Measurements from ENCODE around the gene NOTO.
A peak's percentile ranks its signal among the peaks of the same experiment; 100 is the strongest.
"Not testable (repeated sequence)": the region's sequence is repeated elsewhere in the genome, so short reads cannot be mapped to it uniquely, and the experiment has no call there.

Gene NOTO

DNA sequence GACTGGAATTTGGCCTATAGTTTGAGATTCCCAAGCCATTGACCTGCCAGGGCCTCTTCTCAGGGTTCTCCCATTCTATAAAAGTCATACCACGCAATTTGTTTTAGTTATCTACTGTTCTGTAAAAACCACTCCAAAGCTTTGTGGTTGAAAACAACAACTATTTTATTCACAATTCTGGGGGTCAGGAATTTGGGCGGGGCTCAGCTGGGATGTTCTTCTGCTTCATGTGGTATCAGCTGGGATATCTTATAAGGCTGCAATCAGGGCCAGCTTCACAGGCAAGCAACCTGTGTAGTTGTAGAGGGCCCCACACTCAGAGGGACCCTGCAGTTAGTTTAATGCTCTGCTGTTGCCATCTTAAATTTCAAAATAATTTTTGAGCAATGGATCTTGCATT lies 16.4 kb upstream of the NOTO start:
- H3K9ac ChIP-seq (ENCODE audit: low read length), result no peak overlapping the region
- no peak overlapping the region for H3K18ac ChIP-seq (ENCODE audit: low read length)
- no peak overlapping the region for H4K8ac ChIP-seq (ENCODE audit: low read depth, low read length)
- H3K36me3 ChIP-seq (ENCODE audit: control insufficient read depth, insufficient read depth, low read length), result no peaks in the 10 kb centered on the region
- H2BK15ac ChIP-seq (replicated peaks; ENCODE audit: low read depth), result no peak overlapping the region
- no peak for DNase-seq
- no peak overlapping the region for H3K56ac ChIP-seq (ENCODE audit: low read length)
- H2BK120ac ChIP-seq (ENCODE audit: low read depth, low read length), result no peak overlapping the region
- no peaks in the 10 kb centered on the region for H3K79me1 ChIP-seq (ENCODE audit: low read length)
- H3K4me2 ChIP-seq (ENCODE audit: low read length), result no peak overlapping the region
- no peak overlapping the region for H3K4me3 ChIP-seq (ENCODE audit: low read length)
- no peaks in the 10 kb centered on the region for H3K4me1 ChIP-seq (ENCODE audit: control insufficient read depth, low read depth, low read length)
- H3K27me3 ChIP-seq (ENCODE audit: insufficient read depth, low read length, poor library complexity), result no peaks in the 10 kb centered on the region
- H2BK5ac ChIP-seq (ENCODE audit: low read length), result no peak overlapping the region
- no peak overlapping the region for H3K23ac ChIP-seq (ENCODE audit: low read length)
- H3K4ac ChIP-seq (ENCODE audit: low read depth, low read length), result no peak overlapping the region
- no peak overlapping the region for H4K5ac ChIP-seq (ENCODE audit: low read length)
- WGBS (ENCODE audit: extremely low coverage, insufficient coverage, low lambda C conversion rate), result no CpG with 5 or more reads among the region's 2 CpGs
- H2AK5ac ChIP-seq (ENCODE audit: low read length), result no peak overlapping the region
- no peaks in the 10 kb centered on the region for H3K79me2 ChIP-seq (ENCODE audit: control insufficient read depth, insufficient read depth, low read length)
- H3K27ac ChIP-seq (ENCODE audit: low read depth, low read length), result no peak overlapping the region

DNA sequence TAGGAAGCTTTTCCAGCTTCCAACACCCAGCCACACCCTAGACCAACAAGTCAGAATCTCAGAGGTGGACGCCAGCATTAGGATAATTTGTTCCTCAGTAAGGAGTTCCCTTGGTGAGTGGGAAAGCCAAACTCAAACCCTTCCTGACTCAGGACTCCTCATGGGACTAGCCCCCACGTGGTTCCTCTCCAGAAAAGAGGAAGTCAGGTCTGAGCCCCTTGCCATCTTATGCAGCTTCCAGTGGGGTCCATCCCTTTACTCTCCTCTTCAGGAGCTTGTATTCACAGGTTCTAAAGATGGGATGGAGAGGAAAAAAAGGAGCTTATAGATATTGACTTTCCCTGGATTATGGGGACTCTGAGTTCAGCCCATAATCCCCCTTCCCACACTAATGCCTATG lies 14.8 kb upstream of the NOTO start:
- Histone ChIP-seq H3K79me1 (ENCODE audit: low read length) (no peaks in the 10 kb centered on the region), H2AK5ac (ENCODE audit: low read length) (no peak overlapping the region), H3K4me2 (ENCODE audit: low read length) (no peak overlapping the region), H3K18ac (ENCODE audit: low read length) (no peak overlapping the region), H3K56ac (ENCODE audit: low read length) (no peak overlapping the region), H2BK15ac (replicated peaks; ENCODE audit: low read depth) (no peak overlapping the region), H3K4me1 (ENCODE audit: control insufficient read depth, low read depth, low read length) (no peaks in the 10 kb centered on the region), H3K9ac (ENCODE audit: low read length) (no peak overlapping the region), H3K4me3 (ENCODE audit: low read length) (no peak overlapping the region), H3K27ac (ENCODE audit: low read depth, low read length) (no peak overlapping the region), H2BK5ac (ENCODE audit: low read length) (no peak overlapping the region), H3K36me3 (ENCODE audit: control insufficient read depth, insufficient read depth, low read length) (no peaks in the 10 kb centered on the region), H3K27me3 (ENCODE audit: insufficient read depth, low read length, poor library complexity) (no peaks in the 10 kb centered on the region), H3K79me2 (ENCODE audit: control insufficient read depth, insufficient read depth, low read length) (no peaks in the 10 kb centered on the region), H3K23ac (ENCODE audit: low read length) (no peak overlapping the region), H3K4ac (ENCODE audit: low read depth, low read length) (no peak overlapping the region), H4K5ac (ENCODE audit: low read length) (no peak overlapping the region), H2BK120ac (ENCODE audit: low read depth, low read length) (no peak overlapping the region), H4K8ac (ENCODE audit: low read depth, low read length) (no peak overlapping the region)
- no peak for DNase-seq
- WGBS (ENCODE audit: extremely low coverage, insufficient coverage, low lambda C conversion rate), result no CpG with 5 or more reads among the region's 2 CpGs

DNA sequence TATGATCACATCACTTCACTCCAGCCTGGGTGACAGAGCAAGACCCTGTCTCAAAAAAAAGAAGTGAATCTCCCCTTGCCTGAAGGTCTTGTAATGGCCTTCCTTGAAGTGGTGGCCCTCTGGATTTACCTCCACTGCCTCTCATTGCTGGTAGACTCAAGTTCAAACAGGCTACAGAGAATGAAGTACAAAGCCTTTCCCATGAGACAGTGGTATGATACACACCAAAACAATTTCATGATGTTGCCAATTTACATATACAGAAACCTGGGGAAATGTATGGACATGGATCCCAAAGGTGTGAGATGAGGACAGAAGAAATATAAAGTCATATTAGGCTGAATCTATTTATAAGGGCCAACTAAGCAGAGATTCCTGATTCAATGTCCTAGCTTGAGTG lies 4.8 kb upstream of the NOTO start:
- Histone ChIP-seq H3K79me1 (ENCODE audit: low read length) (no peaks in the 10 kb centered on the region), H2BK15ac (replicated peaks; ENCODE audit: low read depth) (no peak overlapping the region), H4K5ac (ENCODE audit: low read length) (no peak overlapping the region), H3K23ac (ENCODE audit: low read length) (no peak overlapping the region), H3K18ac (ENCODE audit: low read length) (no peak overlapping the region), H3K4me1 (ENCODE audit: control insufficient read depth, low read depth, low read length) (no peaks in the 10 kb centered on the region), H4K8ac (ENCODE audit: low read depth, low read length) (no peak overlapping the region), H3K9ac (ENCODE audit: low read length) (no peak overlapping the region), H3K4me2 (ENCODE audit: low read length) (no peak overlapping the region), H3K27me3 (ENCODE audit: insufficient read depth, low read length, poor library complexity) (no peaks in the 10 kb centered on the region), H3K27ac (ENCODE audit: low read depth, low read length) (no peak overlapping the region), H3K79me2 (ENCODE audit: control insufficient read depth, insufficient read depth, low read length) (no peaks in the 10 kb centered on the region), H3K4ac (ENCODE audit: low read depth, low read length) (no peak overlapping the region), H3K4me3 (ENCODE audit: low read length) (no peak overlapping the region), H2AK5ac (ENCODE audit: low read length) (no peak overlapping the region), H2BK120ac (ENCODE audit: low read depth, low read length) (no peak overlapping the region), H3K36me3 (ENCODE audit: control insufficient read depth, insufficient read depth, low read length) (no peaks in the 10 kb centered on the region), H3K56ac (ENCODE audit: low read length) (no peak overlapping the region), H2BK5ac (ENCODE audit: low read length) (no peak overlapping the region)
- DNase-seq, result no peak

- not testable (repeated sequence) for H3K4ac ChIP-seq (ENCODE audit: low read depth, low read length); H3K9ac ChIP-seq (ENCODE audit: low read length); H3K4me2 ChIP-seq (ENCODE audit: low read length); H2BK15ac ChIP-seq (replicated peaks; ENCODE audit: low read depth); H2BK5ac ChIP-seq (ENCODE audit: low read length); H3K56ac ChIP-seq (ENCODE audit: low read length); H4K8ac ChIP-seq (ENCODE audit: low read depth, low read length); H2AK5ac ChIP-seq (ENCODE audit: low read length); H3K79me1 ChIP-seq (ENCODE audit: low read length); H3K23ac ChIP-seq (ENCODE audit: low read length); H4K5ac ChIP-seq (ENCODE audit: low read length); H3K27ac ChIP-seq (ENCODE audit: low read depth, low read length); H3K79me2 ChIP-seq (ENCODE audit: control insufficient read depth, insufficient read depth, low read length); DNase-seq; H3K36me3 ChIP-seq (ENCODE audit: control insufficient read depth, insufficient read depth, low read length); H2BK120ac ChIP-seq (ENCODE audit: low read depth, low read length); H3K4me1 ChIP-seq (ENCODE audit: control insufficient read depth, low read depth, low read length); H3K4me3 ChIP-seq (ENCODE audit: low read length); H3K18ac ChIP-seq (ENCODE audit: low read length); H3K27me3 ChIP-seq (ENCODE audit: insufficient read depth, low read length, poor library complexity)
- WGBS (ENCODE audit: extremely low coverage, insufficient coverage, low lambda C conversion rate), result no CpG with 5 or more reads among the region's 10 CpGs
These were observed 2.1 kb upstream of the NOTO start for GRCh38 chr2:73200281-73200680.

DNA sequence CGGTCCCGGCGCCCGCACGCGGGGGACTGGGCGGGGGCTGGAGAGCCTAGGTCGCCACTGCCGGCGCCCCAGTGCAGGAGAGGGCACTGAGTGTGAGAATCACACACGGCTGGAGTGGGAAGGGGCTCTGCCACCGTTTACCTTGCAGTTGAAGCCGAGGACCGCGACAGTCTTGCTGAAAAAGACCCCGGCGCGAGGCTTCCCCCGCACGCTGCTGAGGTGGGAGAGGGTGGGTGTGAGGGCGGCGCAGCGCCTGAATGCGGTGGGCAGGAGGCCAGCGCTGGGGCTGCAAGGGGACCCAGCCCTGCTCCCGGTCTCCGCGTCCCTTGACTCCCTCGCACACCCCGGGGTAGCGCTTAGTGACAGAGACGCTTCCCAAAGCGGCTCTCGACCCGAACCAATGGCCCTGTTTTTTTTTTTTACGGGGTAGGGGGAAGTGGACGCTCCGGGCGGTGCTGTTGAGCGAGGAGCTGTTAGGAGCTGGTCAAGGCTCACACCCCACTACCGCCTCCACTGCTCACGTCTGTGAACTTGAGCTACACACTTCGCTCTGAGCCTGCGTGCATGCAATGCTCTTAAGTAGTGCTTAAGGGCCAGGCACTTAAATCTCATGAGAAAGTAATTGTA lies 794 bp downstream of the NOTO start:
- Histone ChIP-seq H4K8ac (ENCODE audit: low read depth, low read length) (no peak overlapping the region), H3K4ac (ENCODE audit: low read depth, low read length) (no peak overlapping the region), H4K5ac (ENCODE audit: low read length) (no peak overlapping the region), H3K27me3 (ENCODE audit: insufficient read depth, low read length, poor library complexity) (peaks cover 7% of the 10 kb centered on the region), H3K36me3 (ENCODE audit: control insufficient read depth, insufficient read depth, low read length) (no peaks in the 10 kb centered on the region), H2AK5ac (ENCODE audit: low read length) (no peak overlapping the region), H3K79me2 (ENCODE audit: control insufficient read depth, insufficient read depth, low read length) (no peaks in the 10 kb centered on the region), H3K4me3 (ENCODE audit: low read length) (no peak overlapping the region), H2BK120ac (ENCODE audit: low read depth, low read length) (no peak overlapping the region), H3K4me2 (ENCODE audit: low read length) (peak overlapping the region; percentile 19), H3K4me1 (ENCODE audit: control insufficient read depth, low read depth, low read length) (no peaks in the 10 kb centered on the region), H3K9ac (ENCODE audit: low read length) (peak overlapping the region; percentile 32), H2BK15ac (replicated peaks; ENCODE audit: low read depth) (no peak overlapping the region), H3K79me1 (ENCODE audit: low read length) (no peaks in the 10 kb centered on the region), H3K18ac (ENCODE audit: low read length) (no peak overlapping the region), H3K56ac (ENCODE audit: low read length) (peak overlapping the region; percentile 58), H3K23ac (ENCODE audit: low read length) (no peak overlapping the region), H3K27ac (ENCODE audit: low read depth, low read length) (no peak overlapping the region), H2BK5ac (ENCODE audit: low read length) (no peak overlapping the region)
- WGBS (ENCODE audit: extremely low coverage, insufficient coverage, low lambda C conversion rate), result no CpG with 5 or more reads among the region's 44 CpGs
- DNase-seq, result peak; percentile 61

- no CpG with 5 or more reads among the region's 6 CpGs for WGBS (ENCODE audit: extremely low coverage, insufficient coverage, low lambda C conversion rate)
- no peak overlapping the region for H2AK5ac ChIP-seq (ENCODE audit: low read length)
- no peak for DNase-seq
These were observed 3.2 kb downstream of the NOTO start for GRCh38 chr2:73205611-73206010.

More at GRCh38 chr2:73205611-73206010, 3.2 kb downstream of the NOTO start:
- no peak overlapping the region for H2BK5ac ChIP-seq (ENCODE audit: low read length)
- H3K4ac ChIP-seq (ENCODE audit: low read depth, low read length), result no peak overlapping the region
- no peaks in the 10 kb centered on the region for H3K79me2 ChIP-seq (ENCODE audit: control insufficient read depth, insufficient read depth, low read length)
- H3K4me2 ChIP-seq (ENCODE audit: low read length), result no peak overlapping the region
- H3K27ac ChIP-seq (ENCODE audit: low read depth, low read length), result no peak overlapping the region
- H2BK120ac ChIP-seq (ENCODE audit: low read depth, low read length), result no peak overlapping the region
- no peak overlapping the region for H3K18ac ChIP-seq (ENCODE audit: low read length)
- H3K23ac ChIP-seq (ENCODE audit: low read length), result no peak overlapping the region
- peaks cover 7% of the 10 kb centered on the region for H3K27me3 ChIP-seq (ENCODE audit: insufficient read depth, low read length, poor library complexity)
- H3K36me3 ChIP-seq (ENCODE audit: control insufficient read depth, insufficient read depth, low read length), result no peaks in the 10 kb centered on the region
- no peak overlapping the region for H4K8ac ChIP-seq (ENCODE audit: low read depth, low read length)
- no peak overlapping the region for H3K9ac ChIP-seq (ENCODE audit: low read length)
- no peak overlapping the region for H3K56ac ChIP-seq (ENCODE audit: low read length)
- H3K79me1 ChIP-seq (ENCODE audit: low read length), result no peaks in the 10 kb centered on the region
- H4K5ac ChIP-seq (ENCODE audit: low read length), result no peak overlapping the region
- no peak overlapping the region for H3K4me3 ChIP-seq (ENCODE audit: low read length)
- H2BK15ac ChIP-seq (replicated peaks; ENCODE audit: low read depth), result no peak overlapping the region
- H3K4me1 ChIP-seq (ENCODE audit: control insufficient read depth, low read depth, low read length), result no peaks in the 10 kb centered on the region
